ENCODE data around the gene GLRA3.
A peak's percentile ranks its signal among the peaks of the same experiment; 100 is the strongest.
"Not testable (repeated sequence)": the region's sequence is repeated elsewhere in the genome, so short reads cannot be mapped to it uniquely, and the experiment has no call there.

The GLRA3 gene

DNA sequence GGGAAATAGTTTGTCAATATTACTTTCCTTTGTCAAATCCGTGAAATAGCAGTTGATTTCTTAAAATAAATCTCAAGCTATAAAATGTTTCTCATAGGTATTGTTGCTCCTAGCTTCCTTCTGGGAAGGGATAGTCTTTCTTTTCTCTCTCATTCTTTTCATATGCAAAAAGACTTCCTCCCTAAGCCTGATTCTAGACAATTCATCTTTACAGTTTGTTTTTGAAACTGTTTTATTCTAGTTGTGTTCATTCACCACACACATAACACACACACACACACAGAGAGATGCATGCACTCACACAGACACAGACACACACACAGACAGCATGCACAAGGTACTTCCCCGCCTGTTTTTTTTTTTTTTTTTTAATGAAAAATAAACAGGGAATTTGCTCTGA is 18.2 kb downstream of the GLRA3 start:
- no peak for DNase-seq (ENCODE audit: low read depth in 2 of 2)

DNA sequence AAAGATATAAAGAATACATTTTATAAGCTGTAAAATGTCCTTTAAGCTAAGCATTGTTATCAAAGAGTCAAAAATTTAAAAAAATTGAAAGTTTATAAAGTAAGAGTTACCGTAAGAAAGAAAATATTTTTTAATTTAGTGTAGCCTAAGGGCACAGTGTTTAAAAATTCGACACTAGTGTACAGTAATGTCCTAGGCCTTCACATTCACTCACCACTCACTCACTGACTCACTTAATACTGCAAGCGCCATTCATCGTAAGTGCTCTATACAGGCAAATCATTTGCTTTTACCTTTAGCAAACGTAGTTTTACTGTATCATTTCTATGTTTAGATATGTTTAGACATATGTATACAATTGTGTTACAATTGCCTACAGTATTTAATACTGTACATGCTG is 20.2 kb downstream of the GLRA3 start:
- DNase-seq (ENCODE audit: low read depth in 2 of 2): no peak

DNA sequence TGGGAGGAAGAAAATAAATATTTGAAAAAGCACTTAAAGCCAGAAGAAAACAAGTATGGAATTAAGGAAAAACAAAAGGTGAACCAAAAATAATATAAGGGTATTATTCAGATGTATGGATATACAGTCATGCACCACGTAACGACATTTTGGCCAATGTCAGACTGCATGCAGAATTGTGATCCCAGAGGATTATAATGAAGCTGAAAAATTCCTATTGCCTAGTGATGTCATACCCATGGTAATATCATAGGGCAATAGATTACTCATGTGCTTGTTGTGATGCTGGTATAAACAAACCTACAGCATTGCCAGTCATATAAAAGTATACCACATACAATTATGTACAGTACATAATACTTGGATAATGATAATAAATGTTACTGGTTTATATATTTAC is 20.9 kb downstream of the GLRA3 start:
- no peak for DNase-seq (ENCODE audit: low read depth in 2 of 2)

DNA sequence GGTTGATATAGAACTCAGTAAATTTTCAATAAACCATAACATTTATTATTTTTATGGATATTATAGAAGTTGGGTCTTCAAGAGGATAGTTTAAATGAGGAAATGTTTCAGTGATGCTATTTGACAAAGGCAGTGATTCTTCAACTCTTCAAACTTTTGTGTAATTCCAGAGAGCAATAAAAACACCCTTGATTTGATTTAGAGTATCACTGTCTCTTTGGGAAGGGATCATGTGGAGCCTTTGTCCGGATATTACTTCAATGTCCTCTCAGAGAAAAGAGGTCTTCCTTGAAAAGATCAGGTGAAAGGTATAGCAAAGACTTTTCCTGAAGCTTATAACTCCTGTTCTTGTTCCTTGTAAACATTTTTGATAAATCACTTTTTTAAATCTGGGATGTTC is 23.3 kb downstream of the GLRA3 start:
- no peak for DNase-seq (ENCODE audit: low read depth in 2 of 2)

DNA sequence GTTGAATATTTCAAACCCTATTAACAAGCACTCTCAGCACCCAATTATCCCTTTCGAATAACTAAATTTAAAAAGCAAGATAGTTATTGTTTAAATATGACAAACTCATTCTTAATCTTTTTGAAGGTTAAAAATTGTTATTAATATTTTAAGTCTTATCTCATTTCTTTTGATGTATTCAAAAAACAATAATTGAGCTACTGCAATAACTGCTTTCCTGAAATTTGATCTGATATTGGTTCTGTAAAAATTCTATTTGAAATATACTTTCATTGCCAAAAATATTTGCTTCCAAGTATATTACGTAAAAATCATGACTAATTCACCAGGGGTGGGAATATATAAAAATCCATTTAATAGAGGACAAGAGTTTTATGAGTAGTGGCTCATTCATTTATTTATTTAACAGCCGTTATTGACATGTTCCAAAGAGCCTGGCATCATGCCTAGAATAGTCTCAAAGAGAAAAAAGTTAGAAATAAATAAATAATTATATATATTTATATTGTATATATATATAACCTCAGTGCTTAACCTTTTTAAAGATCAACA is 34.4 kb downstream of the GLRA3 start:
- DNase-seq (ENCODE audit: low read depth in 2 of 2): no peak

DNA sequence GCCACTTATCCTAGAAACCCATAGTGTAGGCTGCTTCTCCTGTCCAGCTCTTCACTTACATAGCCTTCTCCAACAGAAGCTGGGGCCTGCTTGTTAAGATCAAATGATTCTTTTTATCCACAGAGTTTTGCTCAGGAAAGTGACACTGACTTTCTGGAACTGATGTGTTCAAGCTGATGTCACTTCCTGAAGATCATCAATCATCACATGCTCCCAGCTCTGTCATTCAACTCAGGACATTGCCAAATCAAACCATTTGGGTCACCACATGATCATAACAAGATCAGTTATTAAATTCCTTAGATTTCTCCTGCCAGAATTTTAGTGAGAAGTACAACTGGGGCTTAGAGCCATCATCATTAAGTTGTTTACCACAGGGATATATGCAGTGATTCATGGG is 39.4 kb downstream of the GLRA3 start:
- DNase-seq (ENCODE audit: low read depth in 2 of 2): no peak

DNA sequence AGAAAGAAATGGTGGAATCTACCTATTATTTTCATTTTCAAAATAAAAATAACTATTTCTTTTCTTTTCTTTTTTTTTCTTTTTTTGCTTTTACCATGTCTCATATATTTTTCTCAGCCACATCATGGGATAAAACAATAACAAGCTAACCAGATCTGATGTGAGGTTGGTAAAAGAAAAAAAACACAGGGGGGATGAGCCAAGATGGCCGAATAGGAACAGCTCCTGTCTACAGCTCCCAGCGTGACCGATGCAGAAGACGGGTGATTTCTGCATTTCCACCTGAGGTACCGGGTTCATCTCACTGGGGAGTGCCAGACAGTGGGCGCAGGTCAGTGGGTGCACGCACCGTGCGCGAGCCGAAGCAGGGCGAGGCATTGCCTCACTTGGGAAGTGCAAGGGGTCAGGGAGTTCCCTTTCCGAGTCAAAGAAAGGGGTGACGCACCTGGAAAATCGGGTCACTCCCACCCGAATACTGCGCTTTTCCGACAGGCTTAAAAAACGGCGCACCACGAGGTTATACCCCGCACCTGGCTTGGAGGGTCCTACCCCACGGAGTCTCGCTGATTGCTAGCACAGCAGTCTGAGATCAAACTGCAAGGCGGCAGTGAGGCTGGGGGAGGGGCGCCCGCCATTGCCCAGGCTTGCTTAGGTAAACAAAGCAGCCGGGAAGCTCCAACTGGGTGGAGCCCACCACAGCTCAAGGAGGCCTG is 50.6 kb downstream of the GLRA3 start:
- not testable (repeated sequence) for DNase-seq (ENCODE audit: low read depth in 2 of 2)

DNA sequence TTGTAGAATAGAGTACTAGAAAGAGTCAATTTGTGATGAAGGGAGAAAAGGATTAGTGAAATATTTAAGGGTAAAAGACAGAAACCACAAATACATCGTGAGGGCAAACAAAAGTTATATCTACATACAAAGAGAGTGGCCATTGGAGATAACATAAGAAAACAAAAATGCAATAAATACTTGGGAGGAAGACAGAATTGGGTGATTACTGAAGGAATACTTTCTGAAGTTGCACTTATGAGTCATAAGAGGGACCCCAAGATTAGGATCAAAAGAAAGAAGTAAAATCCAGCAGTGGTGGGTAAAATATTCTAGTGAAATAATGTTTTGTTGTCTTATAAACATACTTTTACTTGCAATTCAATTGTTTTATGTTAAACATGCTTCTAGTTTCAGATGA is 53.7 kb downstream of the GLRA3 start:
- no peak for DNase-seq (ENCODE audit: low read depth in 2 of 2)

DNA sequence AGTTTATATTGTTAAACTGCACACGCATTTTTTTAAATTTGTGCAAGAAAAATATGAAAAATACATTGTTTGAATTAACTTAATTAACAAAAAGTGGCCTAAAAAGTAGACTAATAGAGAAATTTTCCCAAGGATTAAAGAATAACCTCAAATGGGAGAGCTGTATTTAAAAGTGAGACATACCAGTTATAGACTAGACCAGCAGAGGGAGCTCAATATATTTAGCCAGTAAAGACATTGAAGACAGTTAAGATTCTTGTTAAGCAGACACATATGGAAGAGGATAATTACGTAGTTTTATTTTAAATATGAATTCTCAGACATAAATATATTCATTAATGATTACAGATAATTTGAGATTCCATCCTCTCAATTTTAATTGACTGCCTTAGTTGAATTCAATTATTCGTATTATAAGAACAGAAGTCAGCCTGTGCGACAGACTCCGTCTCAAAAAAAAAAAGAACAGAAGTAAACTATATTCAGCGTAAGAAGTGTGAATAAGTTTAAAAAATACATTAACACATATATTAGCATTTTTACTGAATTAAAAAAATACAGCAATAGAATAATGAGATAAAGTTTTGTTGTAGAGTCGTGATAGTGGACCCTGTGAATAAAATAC is 64.8 kb downstream of the GLRA3 start:
- DNase-seq (ENCODE audit: low read depth in 2 of 2): peak; percentile 6 to 8

DNA sequence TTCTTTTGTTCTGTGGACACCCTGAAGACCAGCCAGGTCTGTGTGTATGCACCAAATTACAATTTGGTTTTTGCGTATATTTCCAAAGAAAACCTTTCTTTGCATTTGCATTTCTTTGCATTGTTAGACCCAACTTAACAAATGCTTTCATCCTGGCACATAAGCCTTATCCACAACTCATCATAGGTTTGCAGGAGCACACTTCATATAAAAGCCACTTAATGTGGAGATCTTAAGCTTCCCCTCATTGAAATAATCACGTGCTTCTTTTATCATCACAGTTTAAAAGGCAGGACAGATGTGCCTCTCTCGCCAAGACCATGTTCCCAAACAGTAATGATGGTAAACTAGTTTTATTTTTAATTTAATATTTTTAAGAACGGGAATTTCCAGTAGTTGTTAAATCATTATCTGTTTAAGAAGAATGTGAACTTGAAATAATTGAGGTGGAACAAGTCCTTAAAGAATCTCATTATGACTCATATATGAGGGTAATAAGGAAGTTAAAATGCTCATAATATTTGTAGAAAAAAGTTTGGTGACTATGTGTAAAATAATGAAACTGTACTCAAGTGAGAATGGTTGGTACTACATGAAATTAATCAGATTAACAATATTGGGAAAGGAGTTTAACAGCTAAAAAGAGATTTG is 65.5 kb downstream of the GLRA3 start:
- DNase-seq (ENCODE audit: low read depth in 2 of 2): no peak

DNA sequence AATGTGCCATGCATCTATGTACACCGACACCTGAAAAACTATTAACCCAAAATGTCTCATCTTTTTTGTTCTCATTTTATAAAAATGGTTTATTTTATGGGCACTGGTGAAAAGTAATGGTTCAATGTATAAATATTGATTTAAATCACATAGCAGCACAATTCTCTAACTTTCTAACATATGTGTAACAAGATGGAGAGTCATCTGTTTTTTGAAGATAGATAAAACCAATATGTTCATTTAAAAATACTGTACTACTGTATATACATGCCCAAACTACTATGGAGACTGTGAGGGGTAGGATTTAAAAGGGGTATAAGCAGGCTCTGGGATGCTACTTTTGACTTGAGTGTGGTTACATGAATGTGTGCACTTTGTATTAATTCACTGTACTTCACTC is 67.6 kb downstream of the GLRA3 start:
- no peak for DNase-seq (ENCODE audit: low read depth in 2 of 2)

DNA sequence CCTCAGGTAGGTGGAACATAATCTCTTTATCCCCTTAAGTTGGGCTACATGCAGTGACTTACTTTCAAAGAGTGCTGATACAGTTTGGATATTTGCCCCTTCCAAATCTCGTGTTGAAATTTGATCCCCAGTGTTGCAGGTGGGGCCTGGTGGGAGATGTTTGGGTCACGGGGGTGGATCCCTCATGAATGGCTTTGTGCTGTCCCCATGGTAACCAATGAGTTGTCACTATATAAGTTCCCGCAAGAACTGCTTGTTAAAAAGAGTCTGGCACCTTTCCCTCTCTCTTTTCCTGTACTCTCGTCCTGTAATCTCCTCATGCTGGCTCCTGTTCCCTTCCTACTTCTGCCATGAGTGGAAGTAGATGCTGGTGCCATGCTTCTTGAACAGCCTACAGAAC is 71.3 kb downstream of the GLRA3 start:
- DNase-seq (ENCODE audit: low read depth in 2 of 2): no peak

DNA sequence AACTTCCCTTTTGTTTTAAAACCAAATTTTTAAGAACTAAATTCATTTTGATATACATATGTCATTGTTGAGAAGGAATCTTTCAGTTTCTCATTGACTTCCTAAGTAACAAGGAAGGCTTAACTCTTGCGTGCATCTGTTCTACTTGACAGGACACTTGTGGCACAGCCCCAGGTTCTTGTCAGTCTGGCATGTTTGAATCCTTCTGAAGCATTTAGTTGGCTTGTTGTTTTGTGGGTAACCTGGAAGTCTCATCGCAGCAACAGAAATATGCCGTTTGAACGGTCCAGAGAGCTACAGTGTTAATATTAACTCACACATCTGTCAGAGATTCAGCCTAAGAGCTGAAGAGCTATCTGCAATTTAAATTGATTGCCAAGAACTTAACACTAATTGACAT is 76.0 kb downstream of the GLRA3 start:
- no peak for DNase-seq (ENCODE audit: low read depth in 2 of 2)

DNA sequence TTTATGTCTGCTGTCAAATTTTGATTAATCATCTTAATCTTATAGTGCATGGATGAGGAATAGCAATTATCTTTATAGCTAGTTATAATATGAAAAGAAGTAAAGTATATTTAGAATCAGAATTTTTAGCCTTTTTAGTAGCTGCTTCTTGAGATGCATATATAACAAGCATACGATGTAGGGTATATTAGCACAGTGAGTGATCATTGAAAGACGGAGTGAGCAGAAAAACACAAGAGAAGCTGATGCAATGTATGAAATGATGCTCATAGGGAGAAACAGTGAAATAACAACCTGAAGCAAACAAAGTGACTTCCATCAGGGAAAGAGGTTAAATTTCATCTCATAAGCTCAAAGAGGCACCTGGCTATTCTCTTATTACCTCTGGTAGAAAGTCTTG is 77.0 kb downstream of the GLRA3 start:
- no peak for DNase-seq (ENCODE audit: low read depth in 2 of 2)

DNA sequence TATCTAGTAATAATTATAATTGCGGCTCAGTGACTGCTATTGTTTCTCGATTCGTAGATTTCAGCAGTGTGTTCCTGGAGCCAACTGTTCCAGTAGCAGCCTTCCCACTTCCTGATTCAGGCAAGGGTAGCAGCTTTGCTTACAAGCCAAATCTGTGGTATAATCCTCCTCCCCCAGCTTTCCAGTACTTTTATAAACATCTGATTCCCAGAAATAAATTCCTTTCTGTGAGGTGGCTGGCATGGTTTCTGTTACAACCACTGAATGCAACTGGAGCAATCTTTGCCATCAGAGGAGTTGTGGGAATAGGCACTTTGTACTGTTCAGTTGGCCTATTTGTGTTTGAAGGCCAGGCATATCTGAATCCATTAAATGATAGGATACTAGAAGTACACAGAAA is 80.0 kb downstream of the GLRA3 start:
- DNase-seq (ENCODE audit: low read depth in 2 of 2): no peak

DNA sequence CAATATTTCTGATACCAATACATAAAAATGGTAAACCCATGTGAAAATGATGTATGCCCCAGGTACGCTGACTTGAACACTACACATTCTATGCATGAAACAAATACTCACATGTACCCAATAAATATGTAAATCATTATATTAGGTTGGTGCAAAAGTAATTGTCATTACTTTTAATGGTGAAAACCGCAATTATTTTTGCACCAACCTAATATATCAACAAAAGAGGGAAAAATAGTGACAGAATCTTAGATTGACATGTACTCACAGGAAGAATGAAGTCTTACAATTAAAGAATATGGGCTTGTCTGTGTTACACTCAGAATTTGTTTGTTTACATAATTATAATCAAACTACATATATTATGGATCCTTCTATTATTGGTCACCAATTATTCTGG is 82.3 kb downstream of the GLRA3 start:
- DNase-seq (ENCODE audit: low read depth in 2 of 2): no peak

DNA sequence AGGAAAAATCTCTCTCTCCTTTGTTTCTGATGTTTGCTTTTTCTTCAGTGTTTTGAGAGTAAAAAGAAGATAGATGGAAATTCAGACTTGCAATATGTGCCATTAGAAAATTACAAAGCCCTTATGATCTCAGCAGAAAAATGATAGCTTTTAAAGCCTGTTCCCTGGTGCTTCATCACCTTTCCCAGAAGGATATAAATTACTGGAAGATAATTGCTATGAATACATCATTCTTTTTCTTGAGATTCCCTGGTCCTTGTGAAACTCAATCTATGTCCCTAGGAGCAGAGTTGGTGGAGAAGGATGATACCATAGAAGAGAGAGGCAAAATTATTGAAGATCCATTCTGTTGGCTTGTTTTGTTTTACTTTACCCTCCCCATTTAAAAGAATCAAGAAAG is 86.5 kb downstream of the GLRA3 start:
- no peak for DNase-seq (ENCODE audit: low read depth in 2 of 2)

DNA sequence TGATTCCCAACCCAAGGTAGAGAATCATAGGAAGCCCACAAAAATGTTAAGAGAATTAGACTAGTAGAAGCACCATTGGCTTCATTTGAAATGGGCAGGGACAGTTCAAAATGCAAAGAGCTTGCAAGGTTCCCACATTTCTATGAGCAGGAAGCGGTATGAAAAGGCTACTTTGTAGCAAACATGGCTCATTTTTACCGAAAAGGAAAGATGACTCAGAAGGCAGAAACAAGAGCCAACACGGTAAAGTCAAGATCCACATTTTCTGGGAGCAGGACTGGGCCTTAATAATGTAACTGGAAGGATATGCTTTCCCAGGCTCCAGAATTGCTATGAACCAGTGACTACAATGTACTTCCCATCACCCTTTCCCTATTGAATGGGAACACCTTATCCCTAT is 89.5 kb downstream of the GLRA3 start:
- DNase-seq (ENCODE audit: low read depth in 2 of 2): no peak

DNA sequence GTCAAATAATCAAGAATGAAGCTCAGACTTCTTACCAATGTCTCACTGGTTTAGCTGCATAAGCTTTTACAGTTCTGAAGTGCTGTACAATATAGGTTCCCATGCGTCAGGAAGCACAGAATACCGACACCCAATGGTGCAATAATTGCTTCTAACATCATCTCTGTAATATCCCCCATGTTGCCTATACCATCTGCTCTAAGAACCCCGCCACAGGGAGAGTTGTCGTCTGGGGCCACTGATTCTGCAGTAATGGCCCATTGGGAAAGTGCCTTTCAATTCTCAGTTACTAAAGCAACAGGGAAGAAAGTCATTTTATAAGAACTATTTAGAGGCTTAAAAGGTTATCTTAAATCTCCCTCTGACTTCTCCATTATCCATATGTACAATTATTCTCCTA is 94.9 kb downstream of the GLRA3 start:
- no peak for DNase-seq (ENCODE audit: low read depth in 2 of 2)

DNA sequence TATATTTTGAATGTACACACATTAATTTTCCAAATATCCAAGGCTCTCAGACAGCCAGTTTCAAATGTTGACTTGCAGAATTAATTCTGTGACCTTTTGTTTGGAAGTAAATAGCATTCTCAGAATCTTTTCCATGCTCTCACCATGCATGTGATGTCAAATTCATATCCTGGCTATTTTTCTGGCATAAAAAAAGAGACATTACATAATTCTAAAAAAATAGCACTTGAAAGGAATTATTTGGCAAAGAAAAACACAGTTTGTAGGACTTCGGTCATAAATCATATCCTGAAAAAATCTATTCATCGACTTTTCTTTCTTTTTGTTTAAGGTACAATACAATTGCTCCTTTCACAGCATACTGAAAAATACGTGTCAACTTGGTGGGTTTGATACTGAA is 111.2 kb downstream of the GLRA3 start:
- DNase-seq (ENCODE audit: low read depth in 2 of 2): no peak

DNA sequence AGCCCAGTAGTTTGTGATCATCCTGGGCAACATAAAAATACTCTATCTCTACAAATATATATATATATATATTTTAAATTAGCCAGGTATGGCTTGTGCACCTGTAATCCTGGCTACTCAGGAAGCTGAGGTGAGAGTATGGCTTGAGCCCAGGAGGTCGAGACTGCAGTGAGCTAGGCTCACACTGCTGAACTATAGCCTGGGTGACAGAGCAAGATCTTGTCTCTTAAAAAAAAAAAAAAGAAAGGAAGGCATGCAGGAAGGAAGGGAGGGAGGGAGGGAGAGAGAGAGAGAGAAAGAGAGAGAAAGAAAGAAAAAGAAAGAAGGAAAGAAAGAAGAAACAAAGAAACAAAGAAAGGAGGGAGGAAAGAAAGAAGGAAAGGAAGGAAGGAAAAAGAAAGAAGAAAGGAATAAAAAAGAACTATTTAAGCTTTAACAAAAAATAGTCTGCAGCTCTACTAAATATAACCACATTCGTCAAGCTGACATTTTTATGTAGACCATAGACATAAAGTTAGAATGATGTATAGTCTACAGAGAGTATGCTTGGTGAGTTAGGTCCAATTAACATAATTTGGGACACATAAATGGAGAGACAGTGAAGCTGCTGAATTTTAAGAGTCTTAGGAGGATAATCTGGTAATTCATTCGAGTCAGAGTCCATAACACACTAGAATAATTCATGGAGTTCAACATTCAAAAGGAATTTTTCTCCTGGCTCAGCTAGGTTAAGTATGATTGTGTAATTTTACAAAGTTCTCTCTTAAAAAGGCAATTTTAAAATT is 111.9 kb downstream of the GLRA3 start:
- no peak for DNase-seq (ENCODE audit: low read depth in 2 of 2)
